GM12892 (cell line): ENCODE data around the gene ABTB2.

ENCODE experiments used
- DNase-seq: peaks from one replicate; pipeline ENCODE4 v3.0.0; 2011; ENCODE audit not compliant: insufficient read length
- FAIRE-seq: peaks from 2 replicates; lab custom pipeline; 2011; peaks lifted over from hg19 to GRCh38; lab: Jason Lieb, UNC
- POLR2A ChIP-seq: IDR thresholded peaks from 2 replicates; pipeline ENCODE4 v1.6.1; 2011; ENCODE audit warnings: low read depth, low read length, control low read depth
- POLR2AphosphoS5 ChIP-seq: IDR thresholded peaks from 2 replicates; pipeline ENCODE4 v1.6.1; 2011; ENCODE audit warnings: low read depth, low read length, control low read depth
- TAF1 ChIP-seq: IDR thresholded peaks from 2 replicates; pipeline ENCODE4 v1.6.1; 2011; ENCODE audit warnings: low read depth, mild to moderate bottlenecking, control low read depth, low read length, borderline replicate concordance

ABTB2 gene

GRCh38 chr11:34207487-34208180 is 150.2 kb downstream of the ABTB2 start:
- no peak for FAIRE-seq
- TF ChIP-seq TAF1 (no peak), POLR2AphosphoS5 (no peak), POLR2A (no peak)

GRCh38 chr11:34206407-34207300 is 151.2 kb downstream of the ABTB2 start:
- no peak for DNase-seq
- no peak for FAIRE-seq
- TF ChIP-seq POLR2A, result no peak
- TF ChIP-seq POLR2AphosphoS5, result no peak
- TF ChIP-seq TAF1, result no peak

More at GRCh38 chr11:34207487-34208180, 150.2 kb downstream of the ABTB2 start:
- DNase-seq, result no peak

DNA sequence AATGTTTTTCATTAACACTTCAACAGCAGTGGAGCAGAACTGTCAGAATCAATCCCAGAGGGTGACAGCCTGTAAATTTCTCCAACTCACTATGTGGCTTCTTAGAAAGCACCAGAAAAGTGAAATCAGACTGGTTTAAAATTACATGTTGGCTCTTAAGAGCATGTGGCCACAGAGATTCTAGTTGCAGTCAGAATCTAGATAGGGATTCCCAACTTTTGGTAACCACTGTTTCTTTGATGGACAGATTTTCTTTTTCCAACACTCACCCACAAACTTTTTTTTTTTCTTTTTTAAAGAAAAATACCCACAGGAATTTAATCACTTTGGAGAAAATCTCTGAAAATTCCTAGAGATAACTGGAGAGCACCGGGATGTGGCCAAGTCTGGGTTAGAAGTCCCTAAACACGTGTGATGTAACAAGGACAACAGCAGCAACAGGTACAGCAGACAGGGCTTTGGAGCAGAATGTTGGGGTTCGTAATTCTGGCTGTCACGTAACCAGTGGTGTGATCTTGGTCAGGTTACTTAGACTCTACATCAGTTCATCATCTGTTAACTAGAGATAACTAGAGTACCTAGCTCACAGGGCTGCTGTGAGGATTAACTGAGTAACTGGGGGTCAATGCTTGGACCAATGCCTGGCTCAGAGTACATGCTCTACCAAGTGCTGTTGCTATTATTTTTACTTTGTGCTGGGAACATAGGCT is 152.3 kb downstream of the ABTB2 start:
- DNase-seq (no peak), FAIRE-seq (peak; percentile 54)
- TF ChIP-seq TAF1 (no peak), POLR2AphosphoS5 (no peak), POLR2A (no peak)

- no peak for TF ChIP-seq POLR2A
- TF ChIP-seq TAF1, result no peak
- TF ChIP-seq POLR2AphosphoS5, result no peak
- DNase-seq (no peak), FAIRE-seq (no peak)
These were observed 153.2 kb downstream of the ABTB2 start for GRCh38 chr11:34204396-34205279.

GRCh38 chr11:34203377-34203871 is 154.4 kb downstream of the ABTB2 start:
- TF ChIP-seq POLR2A (no peak), POLR2AphosphoS5 (no peak), TAF1 (no peak)
- DNase-seq, result no peak
- FAIRE-seq, result no peak

- TF ChIP-seq POLR2A (no peak), TAF1 (no peak), POLR2AphosphoS5 (no peak)
- FAIRE-seq, result no peak
- DNase-seq, result no peak
These were observed 156.7 kb downstream of the ABTB2 start for GRCh38 chr11:34201129-34201528.

- DNase-seq (no peak), FAIRE-seq (no peak)
- TF ChIP-seq POLR2AphosphoS5 (no peak), POLR2A (no peak), TAF1 (no peak)
These were observed 158.3 kb downstream of the ABTB2 start for GRCh38 chr11:34199525-34199924.

- TF ChIP-seq POLR2AphosphoS5 (no peak), TAF1 (no peak), POLR2A (no peak)
- DNase-seq, result no peak
- no peak for FAIRE-seq
These were observed 159.3 kb downstream of the ABTB2 start for GRCh38 chr11:34198523-34198922.

DNA sequence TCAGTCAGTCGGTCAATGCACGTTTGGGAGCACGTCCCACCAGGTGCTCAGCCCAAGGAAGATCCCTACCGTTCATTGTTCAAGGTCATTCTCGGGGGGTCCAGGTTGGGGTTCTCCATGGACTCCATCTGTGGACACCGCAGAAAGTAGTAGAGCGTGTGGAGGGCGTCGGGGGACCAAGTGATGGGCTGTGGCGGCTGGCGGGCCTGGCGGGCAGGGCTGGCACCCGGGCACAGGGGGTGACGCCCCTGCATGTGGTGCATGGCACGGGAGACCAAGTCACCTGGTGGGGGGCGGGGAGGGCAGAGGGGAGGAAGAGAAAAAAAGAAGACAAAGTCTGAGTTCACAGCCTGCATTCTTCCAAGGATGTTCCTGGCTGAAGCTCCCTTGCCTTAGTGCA is 160.6 kb downstream of the ABTB2 start:
- DNase-seq, result no peak
- TF ChIP-seq TAF1 (no peak), POLR2AphosphoS5 (no peak), POLR2A (no peak)
- FAIRE-seq, result no peak

GRCh38 chr11:34194576-34195335 is 163.1 kb downstream of the ABTB2 start:
- DNase-seq, result no peak
- no peak for FAIRE-seq
- TF ChIP-seq POLR2A (no peak), POLR2AphosphoS5 (no peak), TAF1 (no peak)
